Left cardiac atrium (tissue), 4 donors: Measurements from ENCODE around the gene STN1. TPM values are rescaled to one million over a fixed set of nuclear protein-coding genes. Genes with fewer than 3 reads are reported as not detected.

ENCODE experiments used
- ATAC-seq, 2 donors: fragments of 200-7000 bp; cut with Tn5 transposase; one replicate each; pipeline ENCODE4 v1.9.1; 2020; ENCODE audit warnings: mild to moderate bottlenecking in 2 of 2, moderate library complexity in 2 of 2
- DNase-seq: peaks from one replicate; pipeline ENCODE4 v3.0.0-alpha.2; 2020
- intact Hi-C, 2 donors: fragments of 100-400 bp; cut with DNase I; formaldehyde crosslinking; loops; one replicate each; pipeline versions ENCODE4 v1.14.1 to v1.15.1; 2022 to 2023
- long read RNA-seq: library from polyadenylated mRNA; unstranded; transcript quantifications from one replicate; pipeline ENCODE4 v2.0.0, GENCODE V29; 2021
- total RNA-seq, 2 donors: library from RNA; stranded (reverse); fragmentation: NEBNext Ultra II Directional; extraction: Animal tissue kit (Norgen Biotek cat#: 25700); gene quantifications; one replicate each; pipeline ENCODE4 v1.2.1, GENCODE V29; 2021
- donor health status: DM: no; HTN: yes; CAD: no.
- donor health status: DM: no; HTN: yes; CAD: no; lungs with severe emphysema.
- donor health status: DM: yes; HTN: yes; CAD: no.
- donor health status: Dilated cardiomyopathy.

Gene STN1, protein sequence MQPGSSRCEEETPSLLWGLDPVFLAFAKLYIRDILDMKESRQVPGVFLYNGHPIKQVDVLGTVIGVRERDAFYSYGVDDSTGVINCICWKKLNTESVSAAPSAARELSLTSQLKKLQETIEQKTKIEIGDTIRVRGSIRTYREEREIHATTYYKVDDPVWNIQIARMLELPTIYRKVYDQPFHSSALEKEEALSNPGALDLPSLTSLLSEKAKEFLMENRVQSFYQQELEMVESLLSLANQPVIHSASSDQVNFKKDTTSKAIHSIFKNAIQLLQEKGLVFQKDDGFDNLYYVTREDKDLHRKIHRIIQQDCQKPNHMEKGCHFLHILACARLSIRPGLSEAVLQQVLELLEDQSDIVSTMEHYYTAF
- total RNA-seq = 10 to 100 TPM; 26.7 to 28.5 TPM
- long read RNA-seq, transcript STN1-201 (10 exons, 1,417 nt) = major isoform, 40 of 55 reads
- long read RNA-seq, partial matches to known transcripts = 1 of 55 reads
- long read RNA-seq, other reads (novel, unspliced or antisense) = 7 of 55 reads

DNA sequence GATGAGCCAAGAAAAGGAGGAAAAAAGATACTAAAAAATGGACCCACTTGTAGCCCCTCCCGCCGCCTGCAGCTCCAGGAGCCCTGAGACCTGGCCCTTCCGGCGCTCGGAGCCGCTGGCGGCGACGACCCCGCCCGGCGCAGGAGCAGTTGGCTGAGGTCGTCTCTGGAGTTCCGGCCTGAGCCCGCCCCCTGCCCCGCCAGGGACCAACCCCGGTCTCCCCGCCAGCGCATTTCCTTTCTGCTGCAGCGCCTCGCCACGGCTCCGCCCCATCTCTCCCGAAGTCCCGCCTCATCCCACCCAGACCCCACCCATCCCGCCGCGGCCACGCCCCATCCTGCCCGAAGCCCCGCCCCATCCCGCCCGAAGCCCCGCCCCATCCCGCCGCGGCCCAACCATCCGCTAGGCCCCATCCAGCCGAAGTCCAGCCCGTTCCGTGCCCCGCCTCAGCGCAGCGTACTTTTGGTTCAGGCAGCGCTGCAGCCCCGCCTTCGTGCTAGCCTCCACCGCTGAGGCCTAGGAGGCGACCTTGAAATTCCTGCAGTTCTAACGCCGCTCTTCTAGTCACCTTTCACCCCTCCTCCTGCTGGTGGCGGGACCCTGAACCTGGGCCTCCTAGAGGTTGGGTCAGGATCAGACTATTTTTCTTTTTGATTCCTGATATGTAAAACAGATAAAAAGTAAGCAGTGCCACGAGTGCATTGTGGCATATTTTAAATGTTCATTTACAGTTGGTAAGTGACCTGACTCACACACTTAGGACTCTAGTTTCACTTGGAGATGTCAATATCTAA is at the start of gene STN1:
STN1 (minus strand) TSS at position 132 of the 794 bp plus-strand sequence. CDS start 590 bp downstream, outside the sequence.
- intact Hi-C loops = no loop called here
- ATAC-seq (peak; percentile 98), DNase-seq (peak; percentile 98)

DNA sequence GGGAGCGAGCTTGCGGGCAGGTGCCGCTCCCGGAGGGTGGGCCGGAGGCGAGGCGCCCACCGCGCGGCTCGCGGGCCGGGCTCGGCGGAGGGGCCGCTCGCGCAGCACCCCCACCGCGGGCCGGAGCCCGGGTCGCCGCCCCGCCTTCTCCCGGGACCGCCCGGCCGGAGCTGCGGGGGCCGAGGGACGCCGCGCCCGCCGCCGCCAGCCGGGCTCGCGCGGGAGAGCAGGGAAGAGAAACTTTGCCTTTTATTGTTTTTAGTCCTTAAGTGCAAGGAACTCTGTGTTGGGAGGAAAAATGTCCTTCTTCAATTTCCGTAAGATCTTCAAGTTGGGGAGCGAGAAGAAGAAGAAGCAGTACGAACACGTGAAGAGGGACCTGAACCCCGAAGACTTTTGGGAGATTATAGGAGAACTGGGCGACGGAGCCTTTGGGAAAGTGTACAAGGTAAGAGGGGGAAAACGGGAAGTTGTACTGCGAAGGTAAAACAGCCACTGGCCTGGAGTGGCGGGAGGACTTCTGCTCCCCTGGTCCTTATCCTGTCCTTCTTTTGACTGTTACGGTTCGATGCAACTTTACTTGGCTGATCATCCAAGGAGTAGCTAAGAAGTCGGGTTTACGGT is 49.6 kb upstream of the STN1 start:
- ATAC-seq (peak; percentile 54 to 75), DNase-seq (no peak)
- intact Hi-C loops = loop anchor here in 1 of 2 donors (2.0 kb wide), 1 partner anchor 153 kb away; no protein-coding TSS in a partner anchor

DNA sequence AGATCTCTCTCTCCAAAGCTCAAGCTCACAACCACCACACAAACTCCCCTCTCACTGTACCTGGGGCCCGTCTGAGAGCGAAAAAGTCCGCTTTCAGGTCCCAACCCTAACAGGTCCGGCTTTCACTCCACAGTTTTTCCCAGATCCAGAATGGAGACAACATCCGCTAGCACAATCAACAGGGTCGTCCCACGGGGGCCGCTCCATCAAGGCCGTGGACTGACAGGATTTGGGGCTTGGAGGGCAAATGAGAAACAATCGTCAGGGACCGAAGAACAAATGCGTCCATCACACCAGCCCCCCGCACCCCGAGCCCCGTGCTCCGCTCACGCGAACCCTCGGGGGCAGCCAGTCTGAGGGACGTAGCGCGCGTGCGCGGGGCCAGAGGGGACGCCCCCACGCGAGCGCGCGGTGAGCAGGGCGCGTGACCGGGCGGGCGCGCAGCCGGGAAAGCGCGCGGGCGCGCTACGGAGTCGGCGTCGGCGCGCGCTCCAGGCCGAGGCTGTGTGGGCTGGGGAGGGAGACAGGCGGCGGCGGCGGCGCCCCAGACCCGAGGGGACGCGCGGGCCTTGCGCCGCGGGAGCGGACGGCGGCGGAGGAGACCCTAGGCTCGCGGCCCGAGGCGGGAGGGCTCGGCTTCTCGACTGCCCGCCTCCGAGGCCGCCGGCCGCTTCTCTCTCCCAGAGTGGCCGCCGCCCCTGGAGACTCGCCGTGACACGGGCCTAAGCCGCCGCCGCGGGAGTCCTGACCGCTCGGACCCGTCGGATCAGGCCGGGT is 48.9 kb upstream of the STN1 start, which contains the start of gene SLK:
SLK (plus strand) TSS at position 470 of the 777 bp plus-strand sequence. CDS start 606 bp downstream, outside the sequence.
- intact Hi-C loops = no loop called here
- DNase-seq = peak; percentile 89
- ATAC-seq = peak; percentile 97 to 99

DNA sequence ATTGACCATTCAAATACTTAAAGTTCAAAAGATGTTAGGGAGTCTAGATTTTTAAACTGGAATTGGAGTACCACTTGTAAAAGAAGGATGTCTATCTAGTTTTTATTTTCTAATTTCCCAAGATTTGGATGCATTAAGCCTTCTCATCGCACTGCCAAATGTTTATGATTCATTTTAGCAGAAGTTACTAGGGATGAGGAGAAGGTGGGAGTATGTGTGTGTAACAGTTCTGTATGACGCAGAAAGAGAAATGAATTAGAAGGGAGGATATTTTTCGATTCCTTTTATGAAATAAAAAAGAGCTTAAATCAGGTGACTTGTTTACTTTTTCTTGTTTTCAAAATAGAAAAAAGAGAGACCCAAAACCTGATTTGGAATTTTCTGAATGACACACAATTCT is 42.1 kb upstream of the STN1 start:
- ATAC-seq = peak in 1 of 2 donors; percentile 87
- DNase-seq = no peak
- intact Hi-C loops = loop anchor here in 1 of 2 donors (5.0 kb wide), 1 partner anchor 38 kb away; no protein-coding TSS in a partner anchor

DNA sequence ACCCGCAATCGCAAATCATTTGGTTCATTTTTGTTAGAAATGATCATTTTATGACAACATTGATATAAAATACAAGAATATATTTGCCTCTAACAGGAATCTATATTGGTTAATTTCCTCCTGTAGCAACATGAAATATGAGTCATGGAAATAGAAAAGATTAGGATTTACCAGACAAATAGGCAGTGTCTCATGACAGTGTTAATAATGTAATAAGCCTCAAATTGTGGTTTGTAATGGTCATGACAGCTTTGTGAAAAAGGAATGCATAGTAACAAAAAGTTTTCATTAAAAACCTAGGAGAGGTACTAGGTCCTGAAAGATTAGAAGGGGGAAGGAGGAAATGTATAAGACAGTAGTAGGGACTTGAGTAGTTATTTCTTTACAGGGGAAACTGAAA is 41.0 kb upstream of the STN1 start:
- ATAC-seq = peak in 1 of 2 donors; percentile 45
- no peak for DNase-seq
- intact Hi-C loops = no loop called here

DNA sequence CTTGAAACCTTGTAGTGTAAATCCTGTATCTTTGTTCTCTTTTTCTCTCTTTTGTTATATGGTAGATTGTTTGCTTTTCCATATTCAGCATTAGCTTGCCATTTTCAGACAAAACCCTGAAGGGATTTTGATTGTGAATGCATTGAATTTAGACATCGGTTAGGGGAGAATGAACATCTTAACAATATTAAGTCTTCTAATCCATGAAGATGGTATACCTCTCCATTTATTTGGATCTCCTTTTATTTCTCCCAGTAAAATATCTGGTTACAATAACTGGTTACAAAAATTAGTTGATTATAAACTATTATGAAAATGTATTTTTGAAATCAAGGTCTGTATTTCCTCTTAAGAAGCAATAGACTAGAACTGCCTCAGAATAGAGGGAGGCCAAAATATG is 36.6 kb upstream of the STN1 start:
- no peak for ATAC-seq
- DNase-seq = no peak
- intact Hi-C loops = no loop called here

DNA sequence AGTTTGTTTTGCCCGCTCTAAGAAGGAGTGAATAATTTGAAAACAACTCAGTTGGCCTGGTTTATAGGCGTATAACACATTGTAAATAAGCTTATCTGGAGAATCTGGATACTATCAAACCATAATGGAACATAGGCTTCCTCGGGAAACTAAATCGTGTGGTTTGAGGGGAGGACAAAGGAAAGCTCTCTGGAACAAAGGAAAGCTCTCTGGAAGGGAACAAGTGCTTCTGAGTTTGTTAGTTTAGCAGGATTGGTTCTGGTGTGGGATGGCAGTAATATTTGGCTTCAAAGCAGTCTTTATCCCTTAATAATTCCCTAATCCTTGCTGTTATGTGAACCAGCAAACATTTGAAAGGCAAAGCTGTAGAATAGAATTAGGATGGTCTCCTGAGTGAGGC is 34.0 kb upstream of the STN1 start:
- no peak for DNase-seq
- intact Hi-C loops = no loop called here
- ATAC-seq = no peak

DNA sequence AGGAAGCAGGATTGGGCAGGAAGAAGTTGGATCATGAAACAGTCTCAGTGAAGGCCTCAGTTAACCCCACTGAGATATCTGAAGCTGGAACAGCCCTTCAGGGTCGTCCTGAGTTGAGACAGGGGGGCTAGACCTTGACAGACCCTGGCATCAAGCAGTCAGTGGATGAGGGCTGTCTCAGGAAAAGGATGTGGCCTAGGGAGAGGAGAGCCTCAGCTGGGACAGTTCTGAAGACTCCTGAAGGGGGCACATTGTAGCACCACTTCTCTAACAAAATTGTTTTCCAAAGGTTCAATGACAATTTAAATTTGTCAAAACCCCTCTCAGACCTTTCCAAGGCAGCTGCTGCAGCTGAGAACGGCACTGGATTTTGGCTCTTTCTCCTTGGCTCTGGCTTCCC is 33.2 kb upstream of the STN1 start:
- DNase-seq (no peak), ATAC-seq (no peak)
- intact Hi-C loops = no loop called here

DNA sequence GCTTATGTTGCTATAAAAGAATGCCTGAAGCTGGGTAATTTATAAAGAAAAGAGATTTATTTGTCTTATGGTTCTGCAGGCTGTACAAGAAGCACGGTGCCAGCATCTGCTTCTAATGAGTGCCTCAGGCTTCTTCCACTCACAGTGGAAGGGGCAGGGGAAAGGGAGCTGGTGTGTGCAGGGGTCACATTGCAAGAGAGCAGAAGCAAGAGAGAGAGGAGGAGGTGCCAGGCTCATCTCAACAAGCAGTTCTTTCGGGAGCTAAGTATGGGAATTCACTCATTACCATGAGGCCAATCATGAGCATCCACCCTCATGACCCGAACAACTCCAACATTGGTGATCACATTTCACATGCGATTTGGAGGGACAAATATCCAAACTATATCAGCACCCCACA is 31.7 kb upstream of the STN1 start:
- DNase-seq (no peak), ATAC-seq (no peak)
- intact Hi-C loops = no loop called here

DNA sequence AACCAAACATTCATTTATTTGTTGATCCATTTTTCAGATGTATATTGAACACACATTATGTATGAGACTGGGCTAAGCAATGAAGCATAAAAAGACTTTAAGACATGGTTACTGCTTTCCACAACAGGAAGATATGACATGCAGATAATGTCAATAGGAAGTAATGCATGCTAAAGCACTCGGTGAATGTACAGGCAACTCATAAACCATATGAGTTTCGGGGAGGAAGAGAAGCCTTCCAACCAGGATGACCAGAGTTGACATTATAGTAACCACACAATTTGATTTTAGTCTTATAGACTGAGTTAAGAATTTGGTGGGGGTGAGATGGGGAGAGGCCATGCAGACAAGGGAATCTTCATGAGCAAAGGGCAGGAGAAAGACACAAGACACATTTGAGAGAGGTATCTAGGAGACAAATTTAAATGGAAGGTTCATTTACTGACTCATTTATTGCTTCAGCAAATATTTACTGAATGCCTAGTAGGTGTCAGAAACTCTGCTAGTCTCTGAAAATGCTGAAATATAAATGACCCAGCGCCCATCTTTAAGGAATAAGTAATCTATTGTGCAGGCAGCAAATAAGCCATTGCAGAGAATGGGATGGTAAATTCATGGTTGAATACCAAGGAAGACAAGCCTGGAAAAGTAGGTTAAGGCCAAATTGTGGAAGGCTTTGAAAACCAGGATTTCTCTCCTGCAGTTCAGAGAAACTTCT is 30.0 kb upstream of the STN1 start:
- intact Hi-C loops = no loop called here
- ATAC-seq = no peak
- DNase-seq = no peak

DNA sequence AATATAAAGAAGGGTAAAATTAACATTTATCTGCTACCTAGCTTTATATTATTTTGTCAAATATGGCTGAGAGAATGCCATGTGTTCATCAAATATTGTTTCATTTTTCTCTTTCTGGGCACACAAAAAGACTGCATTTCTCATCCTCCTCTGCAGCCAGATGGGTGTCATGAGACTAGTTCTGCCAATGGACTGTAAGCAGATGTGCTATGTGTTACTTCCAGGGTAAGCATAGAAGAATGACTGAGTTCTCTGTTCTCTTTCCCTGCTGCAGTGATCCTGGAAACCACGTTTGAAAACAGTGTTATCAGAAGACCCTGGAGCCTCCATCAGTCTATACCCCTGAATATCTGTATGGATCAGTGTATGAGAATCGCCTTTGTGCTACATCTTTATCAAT is 24.9 kb upstream of the STN1 start:
- DNase-seq = no peak
- intact Hi-C loops = no loop called here
- no peak for ATAC-seq

DNA sequence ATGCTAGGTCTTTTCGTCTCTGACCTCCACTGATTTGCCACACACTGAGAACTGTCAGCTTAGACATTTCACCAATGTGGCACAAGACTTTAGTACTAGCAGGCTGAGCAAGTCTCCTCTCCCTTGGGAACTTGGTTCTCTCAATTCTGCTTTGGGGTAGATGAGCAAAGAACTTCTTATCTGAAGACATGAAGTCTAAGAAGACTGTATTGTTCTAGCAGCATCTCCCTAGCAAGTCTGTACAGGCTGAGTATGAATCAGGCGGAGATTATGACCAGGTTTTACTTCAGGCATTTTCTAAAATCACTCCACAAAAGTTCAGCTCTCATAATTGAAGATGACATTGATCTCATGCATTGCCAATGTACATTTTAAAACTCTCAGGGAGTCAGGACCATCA is 23.8 kb upstream of the STN1 start:
- intact Hi-C loops = no loop called here
- no peak for DNase-seq
- ATAC-seq = no peak

DNA sequence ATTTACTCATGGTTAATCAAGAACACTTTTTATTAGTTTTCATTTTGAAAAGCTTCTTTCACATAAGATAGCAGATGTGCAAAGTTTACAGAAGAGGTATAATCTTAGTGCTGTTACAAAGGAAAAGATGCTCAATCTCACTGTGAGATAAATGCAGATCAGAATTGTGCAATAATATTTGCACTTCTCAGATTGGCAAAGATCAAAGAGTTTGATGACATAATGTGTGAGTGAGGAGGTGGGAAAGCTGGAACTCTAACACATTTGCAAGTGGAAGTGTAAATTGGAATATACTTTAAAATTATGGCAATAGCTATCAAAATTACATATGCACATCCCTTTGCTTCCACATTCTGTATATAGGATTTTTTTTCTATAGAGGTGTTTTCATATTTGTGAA is 21.5 kb upstream of the STN1 start:
- ATAC-seq (no peak), DNase-seq (no peak)
- intact Hi-C loops = no loop called here

DNA sequence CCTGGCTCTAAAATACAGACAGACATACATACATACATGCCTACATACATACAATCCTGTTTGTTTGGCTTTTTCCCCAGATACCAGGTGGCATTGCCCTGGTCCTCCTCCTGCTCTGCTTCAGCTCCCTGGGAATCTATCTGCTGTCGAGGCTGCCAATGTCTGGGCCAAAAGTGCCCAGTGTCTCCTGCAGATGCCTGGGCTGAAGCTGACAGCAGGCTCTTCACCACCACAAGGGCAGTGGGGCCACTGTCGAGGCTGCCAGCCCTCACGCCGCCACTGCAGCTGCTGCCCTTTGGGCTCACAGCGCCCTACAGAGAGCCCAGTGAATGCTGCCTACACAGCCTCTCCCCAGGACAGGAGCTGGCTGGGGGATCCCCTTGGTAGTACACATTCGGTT is 18.0 kb upstream of the STN1 start:
- intact Hi-C loops = no loop called here
- ATAC-seq (peak in 1 of 2 donors; percentile 73), DNase-seq (no peak)

DNA sequence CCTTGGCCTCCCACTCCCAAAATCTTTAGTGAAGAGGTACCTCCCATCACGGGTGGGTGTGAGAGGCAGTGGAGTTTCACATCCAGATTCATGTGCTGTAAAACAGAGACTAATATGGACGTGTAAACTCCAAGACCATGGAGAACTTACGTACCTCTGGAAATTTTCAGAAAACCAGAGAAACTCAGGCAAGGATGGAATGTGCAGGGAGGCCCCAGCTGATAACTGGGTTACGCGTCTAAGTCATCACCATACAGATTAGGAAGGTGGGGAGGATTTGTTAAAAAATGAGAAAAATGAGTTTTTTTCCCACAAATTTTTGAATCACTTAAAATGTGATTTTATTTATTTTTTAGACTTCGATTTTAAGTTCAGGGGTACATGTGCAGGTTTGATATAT is 16.3 kb upstream of the STN1 start:
- intact Hi-C loops = no loop called here
- no peak for DNase-seq
- peak in 1 of 2 donors; percentile 80 for ATAC-seq

DNA sequence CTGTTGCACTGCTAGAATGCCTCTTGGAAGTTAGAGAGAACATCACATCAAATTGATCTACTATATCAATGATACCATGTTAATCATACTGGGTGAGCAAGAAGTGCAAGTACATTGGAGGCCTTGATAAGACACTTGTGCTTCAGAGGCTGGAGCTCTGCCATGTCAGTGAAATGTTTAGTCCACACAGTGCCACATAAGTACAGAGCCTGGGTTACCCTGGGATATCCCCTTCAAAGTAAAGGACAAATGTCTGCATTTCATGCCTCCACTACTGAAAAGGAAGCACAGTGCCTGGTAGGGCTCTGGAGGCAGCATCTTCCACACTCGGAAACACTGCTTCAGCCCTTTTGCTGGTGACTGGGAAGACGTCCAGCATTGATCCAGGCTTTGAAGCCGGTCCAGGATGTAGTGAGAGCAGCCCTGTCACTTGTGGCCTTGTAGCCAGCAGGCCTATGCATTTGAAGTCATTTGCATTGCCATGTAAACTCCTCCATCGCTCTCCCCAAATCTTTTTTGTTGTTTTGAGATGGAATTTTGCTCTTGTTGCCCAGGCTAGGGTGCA is 15.7 kb upstream of the STN1 start:
- intact Hi-C loops = no loop called here
- no peak for DNase-seq
- peak; percentile 17 to 29 for ATAC-seq

DNA sequence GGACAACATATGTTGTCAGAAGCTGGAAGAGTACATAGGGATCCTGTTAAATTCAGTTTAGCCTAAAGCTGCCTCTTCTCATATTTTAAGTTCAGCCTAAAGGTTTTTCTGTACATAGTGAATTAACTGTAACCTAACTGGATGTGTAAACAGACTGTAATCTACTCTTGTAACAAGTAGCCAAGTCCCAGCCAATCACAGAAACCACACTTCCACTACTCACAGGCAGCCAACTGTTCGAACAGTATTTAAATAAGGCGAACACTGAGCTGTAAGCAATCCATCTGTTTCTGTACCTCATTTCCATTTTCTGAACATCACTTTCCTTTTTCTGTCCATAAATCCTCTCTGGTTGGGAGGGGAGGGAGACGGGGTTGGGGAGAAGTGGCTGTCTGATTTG is 15.0 kb upstream of the STN1 start:
- peak in 1 of 2 donors; percentile 4 for ATAC-seq
- intact Hi-C loops = no loop called here

DNA sequence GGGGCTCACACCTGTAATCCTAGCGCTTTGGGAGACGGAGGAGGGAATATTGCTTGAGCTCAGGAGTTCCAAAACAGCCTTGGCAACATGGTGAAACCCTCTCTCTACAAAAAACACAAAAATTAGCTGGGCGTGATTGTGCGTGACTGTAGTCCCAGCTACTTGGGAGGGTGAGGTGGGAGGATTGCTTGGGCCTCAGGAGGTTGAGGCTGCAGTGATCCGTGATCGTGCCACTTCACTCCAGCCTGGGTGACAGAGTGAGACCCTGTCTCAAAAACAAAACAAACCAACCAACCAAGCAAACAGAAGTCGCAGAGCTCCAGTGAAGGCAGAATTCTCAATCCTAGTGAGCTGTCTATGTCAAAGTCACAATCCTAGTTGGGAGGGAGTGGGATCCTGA is 14.3 kb upstream of the STN1 start:
- DNase-seq = no peak
- no peak for ATAC-seq
- intact Hi-C loops = no loop called here

More for the DNA sequence above, 15.0 kb upstream of the STN1 start:
- DNase-seq = no peak
